C1 segment of cervical spinal cord (tissue), 14 donors: ENCODE results near the gene PHLPP1.

Experiments
- DNase-seq, 14 donors: peaks; one replicate each; lab custom pipeline; 2025; lab: John Stamatoyannopoulos, UW

Gene PHLPP1

DNA sequence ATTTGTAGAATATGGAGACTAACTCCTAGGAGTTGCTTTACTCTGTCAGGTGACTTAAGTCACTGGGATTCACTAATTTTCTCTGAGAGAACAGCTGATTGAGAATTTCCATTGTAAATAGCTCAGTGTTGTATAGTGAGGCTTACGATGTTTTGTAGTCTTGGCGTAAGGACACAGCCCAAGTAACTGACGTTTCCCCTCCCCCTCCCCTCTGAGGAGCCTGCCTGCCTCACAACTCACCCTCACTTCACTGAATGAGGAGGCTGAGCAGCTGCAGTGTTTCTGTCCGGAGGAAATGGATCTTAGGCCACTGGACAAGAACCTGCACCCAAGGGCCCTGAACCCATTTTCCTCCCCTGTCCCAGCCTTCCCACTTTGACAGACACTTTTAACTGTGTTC lies 264.6 kb downstream of the PHLPP1 start:
- DNase-seq = peak in 4 of 14 donors; percentile 13 to 34 (median 28)

DNA sequence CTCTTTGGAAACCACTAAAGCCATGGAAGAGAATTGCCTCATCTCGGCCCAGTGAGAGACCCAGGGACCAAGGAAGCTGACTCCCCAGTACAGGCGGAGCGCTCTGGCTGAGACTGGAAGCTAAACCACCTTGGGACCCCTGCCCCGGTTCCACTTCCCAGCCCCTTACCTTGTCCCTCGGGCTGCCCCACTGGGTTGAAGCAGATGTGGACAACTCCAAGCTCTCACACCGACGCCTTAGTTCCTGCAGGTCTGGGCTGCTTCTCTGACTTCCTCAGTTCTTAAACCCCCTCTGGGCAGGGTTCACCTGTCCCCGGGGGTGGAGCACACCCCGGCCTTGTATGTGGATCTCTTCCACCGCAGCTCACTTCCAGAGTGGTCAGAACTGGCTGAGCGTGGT lies 266.2 kb downstream of the PHLPP1 start:
- no peak for DNase-seq

DNA sequence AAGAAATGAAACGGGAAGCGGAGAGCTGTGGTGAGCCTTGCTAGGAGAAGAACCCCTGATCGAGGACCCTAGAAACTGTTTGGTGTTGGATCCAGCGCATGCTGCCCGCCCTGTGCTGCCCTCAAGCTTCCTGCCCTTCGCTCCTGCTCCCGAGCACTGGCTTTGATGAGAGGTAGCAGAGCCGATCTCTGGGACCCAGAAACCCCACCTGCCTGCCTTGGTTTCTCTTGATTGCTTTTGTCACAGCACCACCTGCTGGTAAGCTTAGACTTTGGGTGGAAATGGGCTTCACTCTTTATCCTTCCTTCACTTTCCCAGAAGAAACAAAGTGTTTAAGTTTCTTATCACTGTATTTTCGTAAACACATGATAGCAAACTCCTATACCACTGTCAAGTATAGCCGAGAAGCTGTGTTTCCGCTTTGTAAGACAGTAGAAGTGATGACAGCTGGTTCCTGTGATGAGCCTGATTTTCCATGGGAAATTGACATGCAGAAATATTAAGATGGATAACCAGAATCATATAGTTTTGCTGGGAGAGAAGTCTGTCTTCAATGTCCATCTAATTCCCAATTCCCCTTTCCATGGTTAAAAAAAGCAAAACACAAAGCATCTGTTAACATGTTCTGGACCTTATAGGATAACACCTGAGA lies 267.4 kb downstream of the PHLPP1 start:
- DNase-seq = peak in 10 of 14 donors; percentile 17 to 70 (median 49)

DNA sequence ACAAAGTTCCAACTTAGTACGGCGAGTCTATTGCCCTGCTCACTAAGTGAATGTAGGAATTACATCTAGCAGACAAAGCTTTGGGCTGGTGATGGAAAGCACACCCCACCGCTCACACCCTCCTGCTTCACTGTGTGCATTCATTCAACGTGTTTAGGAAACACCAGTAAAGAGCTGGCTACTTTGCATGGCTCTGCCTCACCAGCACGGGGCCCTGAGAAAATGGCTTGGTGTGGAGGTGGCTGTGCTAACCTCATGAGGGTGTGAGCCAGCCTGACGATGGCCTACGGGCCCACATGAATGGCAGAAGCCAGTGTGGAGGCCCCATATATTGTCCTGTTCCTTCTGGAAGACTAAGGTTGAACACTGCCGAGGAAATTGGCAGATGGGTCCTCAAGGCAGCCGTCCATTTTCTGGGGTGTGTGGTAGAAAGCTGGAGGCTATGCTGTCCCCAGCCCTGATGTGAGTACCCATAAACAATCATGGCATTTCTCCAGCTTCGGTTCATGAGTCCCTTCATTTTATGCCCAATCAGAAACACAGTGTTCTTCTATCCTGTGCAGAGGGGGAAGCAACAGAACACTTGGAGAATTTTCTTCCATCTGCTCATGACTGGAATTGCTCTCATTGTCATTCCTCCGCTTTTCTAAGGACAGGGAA lies 269.4 kb downstream of the PHLPP1 start:
- DNase-seq = no peak

DNA sequence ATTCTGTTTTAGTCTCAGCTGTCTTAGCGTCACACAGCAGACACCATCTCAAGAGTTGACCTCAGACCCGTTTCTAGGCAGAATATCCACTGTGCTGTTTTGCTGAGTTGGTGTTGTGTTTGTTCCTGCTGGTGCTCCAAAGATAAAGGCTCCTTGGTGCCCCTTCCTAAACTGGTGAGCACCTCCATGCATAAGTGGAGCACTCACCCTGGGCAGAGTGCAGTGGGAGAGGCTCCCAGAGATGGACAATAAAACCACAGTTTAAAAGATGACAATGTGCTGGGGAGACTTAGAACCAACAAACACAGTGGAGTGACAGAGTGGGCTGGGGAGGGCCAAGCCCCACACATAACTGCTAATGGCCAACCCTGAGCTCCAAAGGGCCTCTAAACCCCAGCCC lies 271.1 kb downstream of the PHLPP1 start:
- no peak for DNase-seq

DNA sequence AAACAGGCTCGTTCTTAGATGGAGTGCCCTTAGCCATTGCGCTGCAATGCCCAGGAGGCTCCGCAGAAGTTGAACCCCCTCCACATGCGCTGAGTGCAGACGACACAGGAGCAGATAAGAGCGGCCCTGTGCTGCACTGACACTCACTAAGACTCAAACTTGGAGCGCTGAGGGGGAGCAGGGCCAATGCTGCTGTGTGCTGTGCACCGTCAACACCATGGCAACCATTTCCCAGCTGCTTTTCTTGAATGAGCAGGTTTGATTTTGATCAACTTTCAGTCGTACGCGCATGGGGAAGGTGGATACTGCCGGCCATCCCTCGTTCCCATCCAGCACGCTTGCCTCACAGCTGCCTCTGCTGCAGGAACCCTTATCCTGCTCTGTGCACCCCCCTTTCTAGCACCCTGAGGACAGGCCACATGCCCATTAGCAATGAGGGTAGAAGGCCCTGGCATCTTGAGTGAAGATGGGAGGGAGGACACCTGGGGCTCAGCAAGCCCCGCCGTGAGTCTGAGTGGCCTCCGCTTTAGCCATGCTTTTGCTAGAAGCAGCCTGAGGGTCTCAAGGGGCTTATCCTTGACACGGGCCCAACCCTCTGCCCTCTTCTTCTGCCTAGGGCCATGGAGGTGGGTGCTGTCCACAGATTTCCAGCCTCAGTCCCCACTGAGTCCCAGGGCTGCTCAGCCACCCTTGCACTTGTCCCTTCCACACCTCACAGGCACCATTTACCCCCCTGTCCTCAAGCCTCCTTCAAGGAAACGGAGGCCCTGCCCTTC lies 271.9 kb downstream of the PHLPP1 start:
- no peak for DNase-seq

DNA sequence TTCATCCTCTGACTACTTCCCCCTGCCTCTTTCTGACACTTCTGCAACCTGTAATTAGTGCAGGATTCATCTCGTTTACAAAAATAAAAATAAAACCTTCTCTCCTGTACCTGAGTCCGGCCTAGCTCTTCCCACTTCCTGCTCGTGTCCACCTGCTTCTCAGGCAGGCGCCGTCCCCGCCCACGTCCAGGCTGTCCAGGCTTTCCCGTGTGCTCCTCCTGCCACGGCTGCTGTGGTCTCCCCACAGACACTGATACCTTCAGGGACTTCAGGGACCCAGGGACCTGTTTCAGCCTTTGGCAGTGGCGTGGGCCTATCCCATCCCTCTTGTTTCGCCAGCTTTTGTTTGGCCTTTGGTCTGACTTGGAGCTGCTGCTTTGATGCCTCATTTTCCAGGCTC lies 272.5 kb downstream of the PHLPP1 start:
- DNase-seq = no peak

DNA sequence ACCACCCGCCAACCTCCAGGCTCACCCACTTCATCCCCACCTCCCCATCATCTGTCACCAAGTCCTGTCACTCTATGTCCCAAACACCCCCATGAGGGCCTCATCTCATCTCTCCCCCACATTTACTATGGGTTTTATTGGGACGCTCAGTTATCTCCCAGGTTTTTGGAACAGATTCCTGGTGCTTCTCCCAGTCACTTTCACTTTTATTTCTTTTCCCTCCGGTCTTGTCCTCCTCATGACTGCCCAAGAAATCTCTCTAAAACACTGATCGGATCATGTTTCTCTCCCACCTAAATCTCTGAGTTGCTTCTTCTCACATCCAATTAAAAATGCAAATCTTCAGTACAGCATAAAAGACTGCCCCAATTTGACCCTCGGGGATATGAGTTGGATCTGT lies 273.1 kb downstream of the PHLPP1 start:
- DNase-seq = no peak

DNA sequence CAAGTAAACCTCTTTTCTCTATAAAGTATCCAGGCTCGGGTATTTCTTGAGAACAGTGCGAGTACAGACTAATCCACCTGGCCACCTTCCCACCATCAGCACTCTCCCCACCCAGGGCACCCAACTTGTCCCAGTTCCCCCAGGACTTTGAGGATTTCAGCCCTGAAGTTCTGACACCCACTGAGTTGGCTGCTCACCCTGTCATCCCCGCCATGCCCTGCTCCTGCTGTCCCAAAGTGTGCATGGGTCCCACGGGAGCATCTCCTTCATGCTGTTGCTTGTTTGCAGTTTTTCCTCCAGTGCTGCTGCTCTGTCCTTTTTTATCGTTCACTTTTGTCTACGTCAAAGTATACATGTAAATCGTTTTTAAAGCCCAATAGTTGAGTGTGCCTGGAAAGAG lies 273.9 kb downstream of the PHLPP1 start:
- no peak for DNase-seq

DNA sequence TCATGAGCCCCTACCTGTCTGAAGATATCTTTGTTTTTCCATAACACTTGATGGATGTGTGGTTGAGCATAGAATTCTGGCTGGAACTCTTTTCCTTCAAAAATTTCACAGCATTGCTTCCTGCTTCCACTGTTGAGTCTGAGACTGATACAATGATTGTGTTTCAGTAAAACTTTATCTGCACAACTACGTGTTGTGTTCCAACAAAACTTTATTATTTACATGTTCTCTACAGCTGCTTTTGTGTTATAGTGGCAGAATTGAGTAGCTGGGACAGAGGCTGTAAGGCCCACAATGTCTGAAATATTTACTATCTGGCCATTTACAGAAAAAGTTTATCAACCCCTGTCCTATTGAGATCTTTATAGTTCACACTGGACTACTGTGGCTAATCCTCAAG lies 275.3 kb downstream of the PHLPP1 start:
- no peak for DNase-seq

DNA sequence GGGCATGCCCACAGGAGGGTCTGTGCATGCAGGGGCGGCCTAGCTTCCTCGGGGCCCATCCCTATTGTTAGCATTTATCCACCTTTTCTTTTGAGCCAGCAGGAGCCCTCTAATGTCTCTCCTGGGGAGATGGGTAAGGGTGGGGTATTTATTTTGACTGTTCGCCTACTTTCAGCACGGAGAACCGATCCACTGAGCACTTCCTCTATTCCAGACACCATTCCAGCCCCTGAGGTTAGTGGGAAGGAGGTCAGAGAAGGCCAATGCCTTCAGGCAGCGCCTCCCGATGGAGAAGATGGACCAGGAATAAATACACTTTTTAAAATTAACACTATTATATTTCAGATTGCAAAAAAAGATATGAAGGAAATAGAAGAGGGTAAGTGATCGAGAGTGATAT lies 276.0 kb downstream of the PHLPP1 start:
- no peak for DNase-seq

DNA sequence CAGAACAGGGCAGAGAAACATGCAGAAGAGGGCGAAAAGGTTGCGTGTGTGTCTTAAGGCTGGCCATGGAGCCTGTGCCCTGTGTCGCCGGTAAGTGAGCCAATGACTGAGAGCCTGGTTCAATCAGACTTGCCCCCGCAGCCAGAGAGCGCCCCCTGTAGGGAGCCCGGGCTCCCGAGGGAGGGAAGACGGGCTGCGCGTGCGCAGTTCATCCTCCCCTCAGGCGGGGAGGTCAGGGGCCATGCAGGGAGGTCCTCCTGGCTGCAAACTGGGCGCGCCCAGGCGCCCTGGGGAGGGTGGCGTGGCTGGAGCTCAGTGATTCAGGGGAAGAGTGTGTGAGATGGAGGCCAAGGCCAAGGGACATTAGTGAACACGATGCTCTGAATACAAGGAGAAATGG lies 276.6 kb downstream of the PHLPP1 start:
- no peak for DNase-seq

DNA sequence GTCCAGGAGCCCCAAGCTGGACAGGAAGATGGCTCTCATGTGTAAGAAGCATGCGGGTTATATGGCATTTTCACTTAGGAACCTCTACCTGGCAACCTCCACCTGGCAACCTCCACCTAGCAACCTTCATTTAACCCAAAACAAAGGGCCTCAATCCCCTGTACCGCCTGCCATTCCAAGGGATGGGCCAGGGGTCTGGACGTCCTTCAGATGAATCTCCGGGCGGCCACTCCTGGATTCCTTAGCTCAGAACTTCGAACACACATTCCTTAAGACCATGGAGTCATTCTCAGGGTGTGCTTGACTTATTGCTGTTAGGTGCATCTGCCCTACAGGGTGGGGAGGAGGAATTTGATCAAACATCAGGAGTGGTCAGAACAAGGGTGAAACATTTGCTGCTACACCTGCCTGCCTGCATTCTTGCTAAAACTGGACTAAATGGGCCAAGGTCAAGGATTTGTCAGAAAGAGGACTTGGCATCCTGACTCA lies 277.6 kb downstream of the PHLPP1 start:
- no peak for DNase-seq

DNA sequence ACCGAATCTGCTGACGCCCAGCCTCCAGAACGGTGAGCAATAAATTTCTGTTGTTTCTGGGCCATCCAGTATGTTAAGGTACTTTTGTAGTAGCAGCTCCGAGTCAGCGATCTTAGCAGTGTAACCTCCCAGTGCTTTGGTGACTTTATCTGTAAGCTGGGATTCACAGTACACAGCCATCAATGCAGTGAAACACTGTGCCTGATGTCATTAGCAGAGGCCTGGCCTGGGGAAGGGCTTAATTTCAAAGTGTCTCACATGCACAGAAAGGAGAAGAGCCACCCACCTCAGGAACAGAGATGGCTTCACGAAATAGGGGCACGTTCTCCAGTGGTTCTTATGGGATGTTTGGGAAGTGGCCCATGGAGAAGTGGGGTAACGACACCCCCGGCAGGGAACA lies 281.2 kb downstream of the PHLPP1 start:
- DNase-seq = no peak

DNA sequence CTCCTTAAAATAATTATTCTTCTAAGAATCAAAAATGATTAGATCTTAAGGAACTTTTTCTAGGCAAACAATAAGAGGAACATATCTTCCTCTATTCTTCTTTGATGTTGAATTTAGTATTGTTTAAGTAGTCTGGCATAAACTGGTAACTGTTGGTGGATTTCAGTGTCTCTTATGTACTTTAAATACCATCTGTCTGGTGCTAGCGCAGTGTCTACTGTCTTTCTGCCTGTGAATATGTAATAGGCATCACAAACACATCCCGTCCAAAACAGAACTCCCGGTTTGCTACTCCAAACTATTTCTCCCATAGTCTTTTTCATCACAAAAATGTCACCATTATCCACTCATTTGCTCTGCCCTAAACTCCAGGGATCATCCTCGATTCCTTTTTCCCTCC lies 281.7 kb downstream of the PHLPP1 start:
- no peak for DNase-seq

DNA sequence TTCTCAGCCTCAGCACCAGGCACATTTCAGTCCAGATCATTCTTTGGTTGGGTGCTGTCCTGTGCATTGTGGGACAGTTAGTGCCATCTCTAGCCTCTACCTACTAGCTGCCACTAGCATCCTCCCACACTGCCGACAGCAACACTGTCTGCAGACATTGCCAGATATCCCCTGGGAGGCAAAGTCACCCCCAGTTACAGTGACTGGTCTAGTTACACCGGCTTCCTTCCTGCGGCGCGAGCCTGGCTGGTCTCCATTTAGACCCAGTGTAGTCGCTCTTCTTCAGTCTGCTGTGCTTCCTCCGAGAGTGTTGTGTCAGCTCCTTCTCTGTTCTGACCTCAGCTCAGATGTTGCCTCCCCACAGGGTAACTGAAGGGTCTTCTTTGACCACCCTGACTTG lies 283.1 kb downstream of the PHLPP1 start:
- DNase-seq = no peak

DNA sequence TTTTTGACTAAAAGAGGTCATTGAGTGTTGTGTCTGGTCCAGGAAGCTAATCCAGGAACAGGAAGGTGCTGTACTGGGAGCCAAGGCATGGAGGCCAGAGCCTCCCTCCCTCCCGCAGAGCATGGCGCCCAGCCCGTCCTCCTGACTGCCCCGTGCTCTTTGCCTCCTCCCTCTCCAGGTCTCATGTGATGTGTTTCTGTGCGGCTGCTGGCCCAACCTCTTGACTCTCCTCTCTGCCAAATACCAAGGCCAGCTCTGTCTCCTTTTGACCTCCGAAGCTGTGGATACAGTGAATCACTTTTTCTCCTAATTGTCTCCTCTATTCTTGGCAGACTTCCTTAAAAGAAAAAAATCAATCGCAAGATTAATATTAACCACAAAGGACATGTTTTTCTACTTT lies 284.1 kb downstream of the PHLPP1 start:
- DNase-seq = peak in 9 of 14 donors; percentile 14 to 82 (median 44)

DNA sequence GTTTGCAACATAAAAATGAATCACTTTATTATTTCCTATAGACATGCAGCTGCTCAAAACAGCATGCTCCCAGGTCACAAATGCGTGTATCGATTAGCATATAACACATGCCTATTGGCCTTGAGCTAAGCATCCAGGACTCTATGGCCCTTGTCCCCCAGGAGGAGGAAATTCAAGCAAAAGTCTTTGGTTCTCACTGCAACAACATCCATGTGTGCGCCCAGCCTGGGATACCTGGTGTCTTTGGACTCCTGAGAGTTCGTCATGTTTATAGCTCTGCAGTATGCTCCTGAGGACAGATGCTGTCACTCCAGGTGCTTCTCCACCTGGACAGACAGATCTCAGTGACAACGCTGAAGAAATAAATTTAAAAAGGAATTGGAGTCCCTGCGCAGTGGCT lies 284.6 kb downstream of the PHLPP1 start:
- DNase-seq = no peak

DNA sequence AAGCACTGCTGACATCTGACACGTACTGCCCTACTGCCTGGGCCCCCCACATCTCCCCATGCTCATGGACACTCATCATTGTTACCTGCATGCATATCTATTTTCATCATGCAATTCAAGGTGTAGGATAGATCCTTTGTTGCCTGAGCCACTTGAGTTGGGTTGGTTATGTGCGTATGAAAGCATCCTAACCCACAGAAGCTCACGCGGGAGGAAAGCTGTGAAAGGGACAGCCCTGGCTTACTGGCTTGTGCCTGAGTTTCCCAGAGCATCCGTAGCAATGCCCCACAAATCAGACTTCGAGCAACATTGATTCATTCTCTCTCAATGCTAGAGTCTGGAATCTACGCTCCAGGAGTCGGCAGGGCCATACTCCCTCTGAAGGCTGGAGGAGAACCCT lies 285.5 kb downstream of the PHLPP1 start:
- DNase-seq = no peak

DNA sequence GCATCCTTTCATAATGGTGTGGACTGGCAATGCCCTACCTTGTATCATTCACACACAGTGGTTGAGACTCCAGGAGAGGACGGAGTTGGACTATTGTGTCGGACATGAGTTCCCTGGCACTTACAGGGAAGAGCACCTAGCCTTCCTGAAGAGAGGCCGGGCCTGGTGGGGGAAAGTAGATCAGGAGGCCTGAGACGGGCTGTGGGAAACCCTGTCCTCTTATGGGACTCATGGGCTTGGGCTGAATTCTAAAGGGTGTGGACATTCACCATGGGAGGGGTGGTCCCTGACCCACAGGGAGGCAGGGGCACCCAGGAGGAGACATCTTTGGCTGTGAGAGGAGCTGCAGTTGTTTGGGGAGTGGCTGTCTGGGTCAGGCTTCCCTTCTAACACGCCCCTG lies 286.5 kb downstream of the PHLPP1 start:
- no peak for DNase-seq

DNA sequence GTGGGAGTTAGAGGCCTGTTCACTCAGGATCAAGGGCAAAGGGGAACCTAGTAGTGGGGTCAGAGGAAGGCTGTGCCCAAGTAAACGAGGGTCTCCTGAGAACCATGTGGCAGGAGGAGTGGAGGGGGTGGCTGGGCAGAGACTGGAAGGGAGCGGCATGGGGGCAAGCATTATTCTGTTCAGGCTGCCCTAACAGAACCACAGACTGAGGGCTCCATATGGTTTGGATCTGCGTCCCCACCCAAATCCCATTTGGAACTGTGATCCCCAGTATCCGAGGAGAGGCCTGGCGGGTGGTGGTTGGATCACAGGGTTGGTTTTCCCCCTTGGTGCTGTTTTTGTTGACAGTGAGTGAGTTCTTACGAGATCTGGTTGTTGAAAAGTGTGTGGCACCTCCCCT lies 287.0 kb downstream of the PHLPP1 start:
- DNase-seq = no peak

DNA sequence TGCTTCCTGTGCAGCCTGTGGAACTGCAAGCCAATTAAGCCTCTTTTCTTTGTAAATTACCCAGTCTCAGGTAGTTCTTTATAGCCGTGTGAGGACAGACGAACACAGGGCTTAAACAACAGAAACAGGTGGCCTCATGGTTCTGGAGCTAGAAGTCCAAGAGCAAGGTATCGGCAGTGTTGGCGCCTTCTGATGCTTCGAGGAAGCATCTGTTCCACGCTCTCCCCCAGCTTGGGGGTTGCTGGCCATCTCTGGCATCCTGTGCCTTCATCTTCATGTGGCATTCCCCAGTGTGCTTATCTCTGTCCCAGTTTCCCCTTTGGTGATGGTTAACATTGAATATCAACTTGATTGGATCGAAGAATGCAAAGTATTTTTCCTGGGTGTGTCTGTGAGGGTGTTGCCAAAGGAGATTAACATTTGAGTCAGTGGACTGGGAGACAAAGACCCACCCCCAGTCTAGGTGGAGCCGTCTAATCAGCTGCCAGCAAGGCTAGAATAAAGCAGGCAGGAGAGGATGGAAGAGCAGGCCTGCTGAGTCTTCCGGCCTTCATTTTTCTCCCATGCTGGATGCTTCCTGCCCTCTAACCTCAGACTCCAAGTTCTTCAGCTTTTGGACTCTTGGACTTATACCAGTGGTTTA lies 287.6 kb downstream of the PHLPP1 start:
- DNase-seq = no peak
